ENCODE measurements around the gene CETN1. TPM values are rescaled to one million over a fixed set of nuclear protein-coding genes. Genes with fewer than 3 reads are reported as not detected.

CETN1 gene
- polyA plus RNA-seq, 1 donor from 2014 or later: not detected

GRCh38 chr18:617970-618504 is 37.9 kb downstream of the CETN1 start:
- no peaks in the 10 kb centered on the region for H4K20me1 ChIP-seq (ENCODE audit: insufficient read depth)
- no peak overlapping the region for H3K4me2 ChIP-seq (ENCODE audit: low read length)
- no peaks in the 10 kb centered on the region for H3F3A ChIP-seq (ENCODE audit: insufficient read depth, low read length, poor library complexity, severe bottlenecking)
- no peak overlapping the region for H3K4me3 ChIP-seq (ENCODE audit: low read length)
- TF ChIP-seq CTCF (IDR thresholded peaks at IDR 0.05; ENCODE audit: poor library complexity, severe bottlenecking): no peak
- no peak for TF ChIP-seq EP300 (conservative IDR thresholded peaks at IDR 0.05; ENCODE audit: poor library complexity, severe bottlenecking)
- TF ChIP-seq RAD21 (conservative IDR thresholded peaks at IDR 0.05): no peak
- TF ChIP-seq EZH2 (IDR thresholded peaks at IDR 0.05; ENCODE audit: borderline replicate concordance, insufficient read depth, low read length, poor library complexity, severe bottlenecking): no peak
- H3K27me3 ChIP-seq (ENCODE audit: insufficient read depth, low read depth, low read length): no peaks in the 10 kb centered on the region
- no peak overlapping the region for H3K9ac ChIP-seq (ENCODE audit: low read length)
- no peak overlapping the region for H2AFZ ChIP-seq (ENCODE audit: low read depth, low read length)
- no peaks in the 10 kb centered on the region for H3K79me2 ChIP-seq (replicated peaks; ENCODE audit: insufficient read depth, low read length)
- H3K9me2 ChIP-seq (ENCODE audit: insufficient read depth, low read length): no peaks in the 10 kb centered on the region
- H3K27ac ChIP-seq (ENCODE audit: low read length): no peak overlapping the region
- H3K9me3 ChIP-seq (ENCODE audit: low read length): no peaks in the 10 kb centered on the region
- no peaks in the 10 kb centered on the region for H3K36me3 ChIP-seq (ENCODE audit: insufficient read depth, low read length)

- Histone ChIP-seq H3K79me2 (replicated peaks; ENCODE audit: insufficient read depth, low read length) (no peaks in the 10 kb centered on the region), H3K4me3 (ENCODE audit: low read length) (no peak overlapping the region), H3K9me2 (ENCODE audit: insufficient read depth, low read length) (no peaks in the 10 kb centered on the region), H3K9me3 (ENCODE audit: low read length) (no peaks in the 10 kb centered on the region), H4K20me1 (ENCODE audit: insufficient read depth) (no peaks in the 10 kb centered on the region), H3K27ac (ENCODE audit: low read length) (no peak overlapping the region), H3K36me3 (ENCODE audit: insufficient read depth, low read length) (no peaks in the 10 kb centered on the region), H3K9ac (ENCODE audit: low read length) (no peak overlapping the region), H3K27me3 (ENCODE audit: insufficient read depth, low read depth, low read length) (no peaks in the 10 kb centered on the region), H3K4me2 (ENCODE audit: low read length) (no peak overlapping the region), H3F3A (ENCODE audit: insufficient read depth, low read length, poor library complexity, severe bottlenecking) (no peaks in the 10 kb centered on the region), H2AFZ (ENCODE audit: low read depth, low read length) (no peak overlapping the region)
- TF ChIP-seq MXI1 (conservative IDR thresholded peaks at IDR 0.05; ENCODE audit: poor library complexity, severe bottlenecking) (no peak), RAD21 (conservative IDR thresholded peaks at IDR 0.05) (no peak), TAF1 (IDR thresholded peaks at IDR 0.05; ENCODE audit: low read depth) (no peak), EP300 (conservative IDR thresholded peaks at IDR 0.05; ENCODE audit: poor library complexity, severe bottlenecking) (no peak), POLR2AphosphoS5 (IDR thresholded peaks at IDR 0.05) (no peak), SMC3 (conservative IDR thresholded peaks at IDR 0.05; ENCODE audit: poor library complexity) (no peak), EZH2 (IDR thresholded peaks at IDR 0.05; ENCODE audit: borderline replicate concordance, insufficient read depth, low read length, poor library complexity, severe bottlenecking) (no peak), CTCF (IDR thresholded peaks at IDR 0.05; ENCODE audit: poor library complexity, severe bottlenecking) (no peak)
- TF ChIP-seq, protein P1, sequence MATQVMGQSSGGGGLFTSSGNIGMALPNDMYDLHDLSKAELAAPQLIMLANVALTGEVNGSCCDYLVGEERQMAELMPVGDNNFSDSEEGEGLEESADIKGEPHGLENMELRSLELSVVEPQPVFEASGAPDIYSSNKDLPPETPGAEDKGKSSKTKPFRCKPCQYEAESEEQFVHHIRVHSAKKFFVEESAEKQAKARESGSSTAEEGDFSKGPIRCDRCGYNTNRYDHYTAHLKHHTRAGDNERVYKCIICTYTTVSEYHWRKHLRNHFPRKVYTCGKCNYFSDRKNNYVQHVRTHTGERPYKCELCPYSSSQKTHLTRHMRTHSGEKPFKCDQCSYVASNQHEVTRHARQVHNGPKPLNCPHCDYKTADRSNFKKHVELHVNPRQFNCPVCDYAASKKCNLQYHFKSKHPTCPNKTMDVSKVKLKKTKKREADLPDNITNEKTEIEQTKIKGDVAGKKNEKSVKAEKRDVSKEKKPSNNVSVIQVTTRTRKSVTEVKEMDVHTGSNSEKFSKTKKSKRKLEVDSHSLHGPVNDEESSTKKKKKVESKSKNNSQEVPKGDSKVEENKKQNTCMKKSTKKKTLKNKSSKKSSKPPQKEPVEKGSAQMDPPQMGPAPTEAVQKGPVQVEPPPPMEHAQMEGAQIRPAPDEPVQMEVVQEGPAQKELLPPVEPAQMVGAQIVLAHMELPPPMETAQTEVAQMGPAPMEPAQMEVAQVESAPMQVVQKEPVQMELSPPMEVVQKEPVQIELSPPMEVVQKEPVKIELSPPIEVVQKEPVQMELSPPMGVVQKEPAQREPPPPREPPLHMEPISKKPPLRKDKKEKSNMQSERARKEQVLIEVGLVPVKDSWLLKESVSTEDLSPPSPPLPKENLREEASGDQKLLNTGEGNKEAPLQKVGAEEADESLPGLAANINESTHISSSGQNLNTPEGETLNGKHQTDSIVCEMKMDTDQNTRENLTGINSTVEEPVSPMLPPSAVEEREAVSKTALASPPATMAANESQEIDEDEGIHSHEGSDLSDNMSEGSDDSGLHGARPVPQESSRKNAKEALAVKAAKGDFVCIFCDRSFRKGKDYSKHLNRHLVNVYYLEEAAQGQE (IDR thresholded peaks at IDR 0.05; ENCODE audit: borderline replicate concordance): no peak
These were observed 38.4 kb downstream of the CETN1 start for GRCh38 chr18:618618-619017.
